Loucy (cell line): ENCODE data around the gene ELAVL2.

ENCODE experiments used
- H2AFZ ChIP-seq: fragments of 200-600 bp; sonication (generic); 2 replicates; pipeline ENCODE4 v1.6.0; 2016; ENCODE audit warnings: antibody characterized with exemption, mild to moderate bottlenecking, low read length, moderate library complexity
- H3F3A ChIP-seq: fragments of 200-600 bp; 2 replicates; pipeline ENCODE4 v1.6.0; 2016; ENCODE audit warnings: antibody characterized with exemption, low read depth, mild to moderate bottlenecking
- H3K27me3 ChIP-seq: fragments of 200-600 bp; sonication (generic); 2 replicates; pipeline ENCODE4 v1.6.1; 2014; ENCODE audit warnings: low read length, mild to moderate bottlenecking; ENCODE audit not compliant: insufficient read depth, poor library complexity, severe bottlenecking
- H3K36me3 ChIP-seq: fragments of 200-600 bp; sonication (generic); 2 replicates; pipeline ENCODE4 v1.6.1; 2016; ENCODE audit warnings: low read length; ENCODE audit not compliant: insufficient read depth
- H3K4me1 ChIP-seq: fragments of 200-600 bp; sonication (generic); 2 replicates; pipeline ENCODE4 v1.5.1; 2014; ENCODE audit warnings: low read length, mild to moderate bottlenecking; ENCODE audit not compliant: insufficient read depth, poor library complexity, severe bottlenecking
- H3K4me2 ChIP-seq: fragments of 200-600 bp; sonication (generic); 2 replicates; pipeline ENCODE4 v1.6.0; 2014; ENCODE audit warnings: antibody characterized with exemption, low read length, low read depth, mild to moderate bottlenecking; ENCODE audit not compliant: poor library complexity, severe bottlenecking
- H3K4me3 ChIP-seq: fragments of 200-600 bp; sonication (generic); 2 replicates; pipeline ENCODE4 v1.5.1; 2014; ENCODE audit warnings: low read length, mild to moderate bottlenecking, mixed read lengths; ENCODE audit not compliant: poor library complexity, severe bottlenecking
- H3K79me2 ChIP-seq: fragments of 200-600 bp; sonication (generic); 2 replicates; pipeline ENCODE4 v1.6.1; 2014; ENCODE audit warnings: low read length; ENCODE audit not compliant: insufficient read depth
- H3K9ac ChIP-seq: fragments of 200-600 bp; sonication (generic); 2 replicates; pipeline ENCODE4 v1.6.0; 2014; ENCODE audit warnings: mild to moderate bottlenecking, low read depth, low read length, moderate library complexity; ENCODE audit not compliant: poor library complexity, severe bottlenecking
- H3K9me2 ChIP-seq: fragments of 200-600 bp; sonication (generic); replicated peaks from 2 replicates; pipeline ENCODE4 v1.6.1; 2016; ENCODE audit warnings: low read depth, low read length, mixed read lengths
- H3K9me3 ChIP-seq: fragments of 200-600 bp; sonication (generic); 2 replicates; pipeline ENCODE4 v1.6.1; 2014; ENCODE audit warnings: mild to moderate bottlenecking, antibody characterized with exemption, low read length, low read depth; ENCODE audit not compliant: insufficient read depth
- H4K20me1 ChIP-seq: fragments of 200-600 bp; sonication (generic); 2 replicates; pipeline ENCODE4 v1.6.0; 2014; ENCODE audit warnings: antibody characterized with exemption, low read length, mild to moderate bottlenecking; ENCODE audit not compliant: insufficient read depth, poor library complexity, severe bottlenecking
- EZH2phosphoT487 ChIP-seq: fragments of 200-600 bp; IDR thresholded peaks from 2 replicates; pipeline ENCODE4 v1.6.1; 2018; ENCODE audit warnings: antibody characterized with exemption, mild to moderate bottlenecking, moderate library complexity, borderline replicate concordance
- TF ChIP-seq, protein P1 (sequence below): fragments of 200-600 bp; sonication (generic); conservative IDR thresholded peaks from 2 replicates; pipeline ENCODE4 v1.5.1; 2014; ENCODE audit warnings: mild to moderate bottlenecking, antibody characterized with exemption, low read length

ELAVL2 gene

DNA sequence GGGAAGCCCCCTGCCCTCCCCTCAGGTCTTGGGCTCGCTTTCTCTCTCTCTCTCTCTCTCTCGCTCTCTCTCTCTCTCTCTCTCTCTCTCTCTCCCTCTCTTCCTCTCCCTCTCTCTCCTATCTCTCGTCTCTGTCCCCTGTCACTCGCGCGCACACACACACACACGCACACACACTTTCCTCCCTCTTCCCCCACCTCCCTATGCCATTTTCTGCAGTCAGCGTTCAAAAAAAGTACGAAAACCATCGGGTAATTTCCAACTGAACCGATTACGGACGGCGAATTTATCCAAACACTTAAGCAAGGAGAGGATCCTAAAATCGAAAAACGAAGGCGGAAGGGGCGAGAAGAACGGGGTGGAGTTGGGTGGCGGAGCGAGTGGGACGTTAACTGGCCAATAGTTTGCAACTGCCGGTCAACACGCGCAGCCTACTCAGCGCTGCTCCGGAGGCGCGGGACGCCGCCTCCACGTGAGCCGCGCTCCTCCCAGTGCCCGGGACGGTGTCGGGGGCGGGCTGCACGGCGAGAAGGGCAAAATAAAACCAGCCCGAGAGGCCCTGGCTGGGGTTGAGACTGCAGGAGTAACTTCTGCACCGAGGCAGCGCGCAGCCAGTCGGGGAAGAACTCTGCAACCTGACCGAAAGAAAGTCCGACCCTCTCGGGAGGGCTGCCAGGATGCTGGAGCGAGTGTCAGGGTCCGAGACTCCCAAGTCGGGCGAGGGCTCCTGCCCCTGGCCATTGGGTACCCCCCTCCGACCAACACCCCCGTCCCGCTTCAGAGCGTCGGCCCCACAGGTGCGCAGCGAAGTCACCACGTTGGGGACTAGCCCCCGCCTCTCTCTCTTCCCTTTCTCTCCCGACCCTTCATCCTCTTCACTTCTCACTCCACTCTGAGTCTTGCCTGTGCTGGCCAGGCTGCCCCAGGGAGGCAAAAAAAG, 24.9 kb upstream of the ELAVL2 start:
- TF ChIP-seq, protein P1, sequence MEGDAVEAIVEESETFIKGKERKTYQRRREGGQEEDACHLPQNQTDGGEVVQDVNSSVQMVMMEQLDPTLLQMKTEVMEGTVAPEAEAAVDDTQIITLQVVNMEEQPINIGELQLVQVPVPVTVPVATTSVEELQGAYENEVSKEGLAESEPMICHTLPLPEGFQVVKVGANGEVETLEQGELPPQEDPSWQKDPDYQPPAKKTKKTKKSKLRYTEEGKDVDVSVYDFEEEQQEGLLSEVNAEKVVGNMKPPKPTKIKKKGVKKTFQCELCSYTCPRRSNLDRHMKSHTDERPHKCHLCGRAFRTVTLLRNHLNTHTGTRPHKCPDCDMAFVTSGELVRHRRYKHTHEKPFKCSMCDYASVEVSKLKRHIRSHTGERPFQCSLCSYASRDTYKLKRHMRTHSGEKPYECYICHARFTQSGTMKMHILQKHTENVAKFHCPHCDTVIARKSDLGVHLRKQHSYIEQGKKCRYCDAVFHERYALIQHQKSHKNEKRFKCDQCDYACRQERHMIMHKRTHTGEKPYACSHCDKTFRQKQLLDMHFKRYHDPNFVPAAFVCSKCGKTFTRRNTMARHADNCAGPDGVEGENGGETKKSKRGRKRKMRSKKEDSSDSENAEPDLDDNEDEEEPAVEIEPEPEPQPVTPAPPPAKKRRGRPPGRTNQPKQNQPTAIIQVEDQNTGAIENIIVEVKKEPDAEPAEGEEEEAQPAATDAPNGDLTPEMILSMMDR: no peak
- TF ChIP-seq EZH2phosphoT487: no peak
- Histone ChIP-seq H3K4me2 (no peak overlapping the region), H3K4me1 (no peaks in the 10 kb centered on the region), H4K20me1 (no peaks in the 10 kb centered on the region), H3K27me3 (no peaks in the 10 kb centered on the region), H3K4me3 (no peak overlapping the region), H3K36me3 (no peaks in the 10 kb centered on the region), H3K9ac (no peak overlapping the region), H2AFZ (no peak overlapping the region), H3F3A (no peaks in the 10 kb centered on the region), H3K9me3 (no peaks in the 10 kb centered on the region; the same call in 1 of the 2 replicates), H3K79me2 (no peaks in the 10 kb centered on the region), H3K9me2 (no peaks in the 10 kb centered on the region)

DNA sequence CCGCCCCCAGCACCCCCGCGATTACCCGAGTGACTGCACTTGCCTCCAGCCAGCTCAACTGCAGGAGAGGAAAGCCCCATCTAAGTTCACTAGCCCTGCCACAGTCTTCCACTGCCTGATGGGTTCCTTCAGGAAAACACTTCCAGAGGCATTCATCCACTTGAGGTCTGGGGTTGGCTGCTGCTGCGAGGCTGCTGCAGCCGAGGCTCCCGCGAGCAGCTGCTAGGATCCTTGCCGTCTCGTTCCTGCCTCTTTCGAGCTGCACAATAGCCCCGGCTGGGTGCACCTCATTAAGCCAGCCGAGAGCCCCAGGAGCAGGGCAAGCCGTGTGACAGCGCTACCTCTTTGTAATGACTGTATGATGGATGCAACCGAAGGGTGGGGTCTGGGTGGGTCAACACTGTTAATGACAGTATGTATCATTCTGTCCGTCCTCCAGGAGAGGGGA, 24.2 kb upstream of the ELAVL2 start:
- no peaks in the 10 kb centered on the region for H3K9me2 ChIP-seq
- no peaks in the 10 kb centered on the region for H3K4me1 ChIP-seq
- H3K79me2 ChIP-seq: no peaks in the 10 kb centered on the region
- no peaks in the 10 kb centered on the region; the same call in 1 of the 2 replicates for H3K9me3 ChIP-seq
- no peak overlapping the region for H3K9ac ChIP-seq
- no peak overlapping the region for H3K4me2 ChIP-seq
- no peaks in the 10 kb centered on the region for H3K36me3 ChIP-seq
- no peaks in the 10 kb centered on the region for H4K20me1 ChIP-seq
- TF ChIP-seq, protein P1: no peak
- TF ChIP-seq EZH2phosphoT487: no peak
- no peaks in the 10 kb centered on the region for H3F3A ChIP-seq
- no peaks in the 10 kb centered on the region for H3K27me3 ChIP-seq
- no peak overlapping the region for H2AFZ ChIP-seq
- H3K4me3 ChIP-seq: no peak overlapping the region

DNA sequence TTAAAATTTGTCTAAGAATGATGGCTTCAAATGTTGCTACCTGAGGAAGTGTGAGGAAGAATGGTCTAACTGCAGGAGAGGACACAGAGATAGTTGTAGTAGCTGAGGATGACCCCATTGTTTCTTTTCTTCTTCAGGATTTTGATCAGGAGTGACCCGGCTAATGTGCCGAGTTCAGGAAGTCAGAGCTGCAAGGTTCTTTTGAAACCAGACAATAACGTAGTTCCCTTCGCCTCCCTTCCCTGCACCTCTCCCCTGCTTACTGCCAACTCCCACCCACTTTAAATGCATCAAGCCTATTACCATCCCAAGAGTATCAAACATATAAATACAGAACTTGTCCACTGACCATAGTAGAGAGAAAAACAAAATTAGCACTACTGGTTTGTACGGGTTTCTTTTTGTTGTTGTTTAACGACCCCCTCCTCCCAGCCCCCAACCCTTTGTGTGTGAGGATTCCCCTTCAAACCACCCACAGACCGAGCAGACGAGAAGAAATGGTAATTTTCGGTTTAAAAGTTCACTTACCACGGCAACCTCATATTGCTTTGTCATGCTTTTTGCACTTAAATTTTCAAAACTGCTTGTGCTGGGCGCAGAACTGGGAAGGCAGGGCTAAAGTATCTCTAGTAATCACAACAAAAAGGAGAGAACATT, 23.5 kb upstream of the ELAVL2 start:
- no peak overlapping the region for H2AFZ ChIP-seq
- no peaks in the 10 kb centered on the region for H3F3A ChIP-seq
- H3K9ac ChIP-seq: no peak overlapping the region
- no peaks in the 10 kb centered on the region for H4K20me1 ChIP-seq
- no peaks in the 10 kb centered on the region for H3K36me3 ChIP-seq
- no peak overlapping the region for H3K4me2 ChIP-seq
- H3K9me2 ChIP-seq: no peaks in the 10 kb centered on the region
- H3K4me3 ChIP-seq: no peak overlapping the region
- H3K27me3 ChIP-seq: no peaks in the 10 kb centered on the region
- no peaks in the 10 kb centered on the region for H3K4me1 ChIP-seq
- H3K79me2 ChIP-seq: no peaks in the 10 kb centered on the region
- H3K9me3 ChIP-seq: no peaks in the 10 kb centered on the region; the same call in 1 of the 2 replicates
- TF ChIP-seq, protein P1: no peak
- no peak for TF ChIP-seq EZH2phosphoT487
